GM12892 (cell line): Measurements from ENCODE around the gene NDUFAF8.

Experiments used
- POLR2AphosphoS5 ChIP-seq: IDR thresholded peaks from 2 replicates; pipeline ENCODE4 v1.6.1; 2011; ENCODE audit warnings: low read depth, low read length, control low read depth
- TAF1 ChIP-seq: IDR thresholded peaks from 2 replicates; pipeline ENCODE4 v1.6.1; 2011; ENCODE audit warnings: low read depth, mild to moderate bottlenecking, control low read depth, low read length, borderline replicate concordance

DNA sequence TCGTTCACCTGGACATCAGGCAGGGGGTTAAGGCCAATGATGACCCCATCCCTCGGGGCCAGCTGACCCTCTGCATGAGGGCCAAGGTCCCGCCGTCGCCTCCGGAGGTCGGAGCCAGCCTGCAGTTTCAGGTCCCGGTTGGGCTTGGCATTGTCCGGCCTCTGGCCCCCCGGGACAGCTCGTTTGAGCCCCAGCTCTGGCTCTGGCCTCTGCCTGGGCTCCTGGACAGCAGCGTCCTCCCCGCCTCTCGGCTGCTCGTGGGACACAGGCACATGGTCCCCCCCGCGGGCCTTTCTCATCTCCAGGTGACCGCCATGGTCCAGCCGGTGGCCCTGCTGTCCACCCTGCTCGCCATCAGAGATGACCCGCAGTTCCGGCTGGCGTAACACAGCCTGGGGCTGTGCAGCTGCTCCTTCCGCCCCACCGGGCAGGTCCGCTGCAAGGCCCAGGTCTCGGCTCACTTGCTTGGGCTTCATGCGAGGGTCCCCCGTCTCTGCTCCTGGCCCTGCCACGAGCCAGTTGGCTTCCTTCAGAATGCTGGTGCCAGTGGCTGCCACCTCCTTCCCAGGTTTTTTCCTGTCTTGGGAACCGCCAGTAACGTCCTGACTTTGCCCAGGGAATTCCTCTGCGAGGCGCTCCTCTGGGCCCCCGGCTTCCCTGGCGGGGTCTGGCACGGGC, 6.7 kb downstream of the NDUFAF8 start:
- no peak for TF ChIP-seq TAF1
- no peak for TF ChIP-seq POLR2AphosphoS5
